K562 (cell line): ENCODE data around the gene HAL. TPM values are rescaled to one million over a fixed set of nuclear protein-coding genes. Genes with fewer than 3 reads are reported as not detected.

Source experiments
- ATAC-seq: fragments of 200-7000 bp; cut with Tn5 transposase; 3 replicates; pipeline ENCODE4 v1.9.1; 2020; ENCODE audit warnings: moderate library complexity
- BruUV-seq: library from RNA; stranded (reverse); fragments of 400-500 nt; replicated peaks from 2 replicates; lab custom pipeline; 2021; lab: Mats Ljungman, UMichigan
- CTCF ChIA-PET: fragments of 300-600 bp; formaldehyde crosslinking; extraction: SDS; loops from one replicate; lab custom pipeline; 2021; ENCODE audit warnings: low intra/inter-chr PET ratio; lab: Yijun Ruan, JAX
- POLR2A ChIA-PET: fragments of 300-600, 350-650 bp; sonication (Branson Sonifier 250); formaldehyde crosslinking; extraction: SDS; loops from one replicate; lab custom pipeline; 2021; ENCODE audit warnings: antibody characterized with exemption, inconsistent platforms; lab: Yijun Ruan, JAX
- DNase-seq, 4 experiments: peaks; one replicate each; pipeline versions ENCODE4 v3.0.0 to v3.0.0-alpha.2; 2011 to 2018; ENCODE audit warnings: low spot score in 3 of 4, mixed read lengths in 3 of 4; ENCODE audit errors: extremely low read depth in 1 of 4
- FAIRE-seq: peaks from 2 replicates; lab custom pipeline; 2011; peaks lifted over from hg19 to GRCh38; lab: Jason Lieb, UNC
- H2AFZ ChIP-seq: 2 replicates; pipeline ENCODE4 v1.6.0; 2011; ENCODE audit warnings: low read depth, low read length, control low read depth, inconsistent platforms
- H3K27ac ChIP-seq: fragments of 200-600 bp; 3 replicates; pipeline ENCODE4 v1.8.0; 2011; ENCODE audit warnings: low read depth, mild to moderate bottlenecking, control low read depth, inconsistent platforms, low read length, moderate library complexity, mixed read lengths; ENCODE audit errors: extremely low read depth
- H3K27me3 ChIP-seq, 2 experiments: fragments of 300-600 bp in 1 of 2; 2 replicates in 1 of 2; 3 replicates in 1 of 2; pipeline versions ENCODE4 v1.6.0 to v1.8.0; 2011; ENCODE audit warnings: inconsistent platforms in 2 of 2, low read length in 2 of 2, mild to moderate bottlenecking in 1 of 2, mixed read lengths in 1 of 2, moderate library complexity in 1 of 2; ENCODE audit not compliant: control insufficient read depth in 2 of 2, insufficient read depth in 2 of 2
- H3K36me3 ChIP-seq: fragments of 300-600 bp; 3 replicates; pipeline ENCODE4 v1.8.0; 2011; ENCODE audit warnings: mild to moderate bottlenecking, low read length, inconsistent platforms; ENCODE audit not compliant: control insufficient read depth, insufficient read depth
- H3K4me1 ChIP-seq, 2 experiments: fragments of 200-600 bp in 1 of 2; replicated peaks in 1 of 2; 2 replicates in 1 of 2; 3 replicates in 1 of 2; pipeline versions ENCODE4 v1.5.1 to v1.8.0; 2011; ENCODE audit warnings: inconsistent platforms in 2 of 2, low read length in 2 of 2, mild to moderate bottlenecking in 1 of 2, mixed read lengths in 1 of 2, moderate library complexity in 1 of 2; ENCODE audit not compliant: control insufficient read depth in 2 of 2, insufficient read depth in 2 of 2
- H3K4me2 ChIP-seq: 2 replicates; pipeline ENCODE4 v1.6.1; 2011; ENCODE audit warnings: low read length, control low read depth, inconsistent platforms, mixed read lengths; ENCODE audit not compliant: insufficient read depth
- H3K4me3 ChIP-seq: fragments of 200-600 bp; sonication (generic), shearing (Covaris generic); 2 replicates; pipeline ENCODE4 v1.5.1; 2016; ENCODE audit warnings: control low read depth, inconsistent platforms
- H3K79me2 ChIP-seq: fragments of 200-600 bp; 3 replicates; pipeline ENCODE4 v1.8.0; 2011; ENCODE audit warnings: low read length, inconsistent platforms; ENCODE audit not compliant: control insufficient read depth, insufficient read depth
- H3K9ac ChIP-seq, 2 experiments: 2 replicates each; pipeline versions ENCODE4 v1.6.0 to v1.6.1; 2011; ENCODE audit warnings: low read depth in 2 of 2, low read length in 2 of 2, control low read depth in 1 of 2, inconsistent platforms in 1 of 2, mild to moderate bottlenecking in 1 of 2, mixed read lengths in 1 of 2; ENCODE audit not compliant: insufficient read depth in 1 of 2
- H3K9me1 ChIP-seq: one replicate; pipeline ENCODE4 v1.6.0; 2011; ENCODE audit warnings: inconsistent platforms, mild to moderate bottlenecking, low read length, moderate library complexity; ENCODE audit not compliant: control insufficient read depth, insufficient read depth
- H3K9me3 ChIP-seq: replicated peaks from 2 replicates; pipeline ENCODE4 v1.5.1; 2011; ENCODE audit warnings: low read depth, low read length, inconsistent platforms; ENCODE audit not compliant: control insufficient read depth, insufficient read depth
- H4K20me1 ChIP-seq: replicated peaks from 2 replicates; pipeline ENCODE4 v1.6.1; 2011; ENCODE audit warnings: low read length, inconsistent platforms, mixed read lengths; ENCODE audit not compliant: control insufficient read depth, insufficient read depth
- EP300 ChIP-seq: IDR thresholded peaks from 2 replicates; pipeline ENCODE4 v1.6.1; 2012; ENCODE audit warnings: low read length, improper control_type of control experiment
- HDAC3 ChIP-seq: fragments of 450-650 bp; IDR thresholded peaks from 2 replicates; pipeline ENCODE4 v1.6.1; 2018; ENCODE audit warnings: borderline replicate concordance, mild to moderate bottlenecking, moderate library complexity; ENCODE audit not compliant: partially characterized antibody
- ILF3 ChIP-seq: fragments of 450-650 bp; IDR thresholded peaks from 2 replicates; pipeline ENCODE4 v1.6.1; 2018; ENCODE audit warnings: antibody characterized with exemption, mild to moderate bottlenecking, moderate library complexity, borderline replicate concordance
- KAT7 ChIP-seq: sonication (generic); formaldehyde crosslinking; IDR thresholded peaks from 2 replicates; pipeline ENCODE4 v1.8.0; 2022; ENCODE audit warnings: missing genetic modification reagents, mild to moderate bottlenecking, borderline replicate concordance
- KLF16 ChIP-seq: IDR thresholded peaks from 2 replicates; pipeline ENCODE4 v1.6.1; 2016; ENCODE audit warnings: antibody characterized with exemption
- NCOA6 ChIP-seq: fragments of 450-650 bp; IDR thresholded peaks from 2 replicates; pipeline ENCODE4 v1.6.1; 2017; ENCODE audit warnings: mild to moderate bottlenecking
- NFATC3 ChIP-seq: fragments of 450-650 bp; IDR thresholded peaks from 2 replicates; pipeline ENCODE4 v1.6.1; 2017; ENCODE audit warnings: mild to moderate bottlenecking
- POLR3G ChIP-seq: IDR thresholded peaks from 2 replicates; pipeline ENCODE4 v1.6.1; 2011; ENCODE audit not compliant: insufficient read length, insufficient replicate concordance; ENCODE audit errors: extremely low read depth
- SREBF2 ChIP-seq: sonication (generic); formaldehyde crosslinking; IDR thresholded peaks from 2 replicates; pipeline ENCODE4 v1.4.0; 2020; ENCODE audit warnings: mild to moderate bottlenecking, missing genetic modification reagents
- ZFX ChIP-seq: sonication (generic); formaldehyde crosslinking; IDR thresholded peaks from 2 replicates; pipeline ENCODE4 v1.8.0; 2022; ENCODE audit warnings: mild to moderate bottlenecking, missing genetic modification reagents, moderate library complexity
- ZNF197 ChIP-seq: fragments of 200-800 bp; sonication (Bioruptor generic); IDR thresholded peaks from 2 replicates; pipeline ENCODE4 v1.6.1; 2016; ENCODE audit warnings: low read depth, missing genetic modification characterization, missing compliant biosample characterization
- ZNF561 ChIP-seq: fragments of 450-650 bp; formaldehyde crosslinking; conservative IDR thresholded peaks from 2 replicates; pipeline ENCODE4 v1.4.0; 2020; ENCODE audit warnings: mild to moderate bottlenecking, moderate library complexity
- WGBS: fragments of 100-300 bp; shearing (Covaris generic); methylation state at CpG from one replicate; pipeline ENCODE4 v1.1.6; 2016; ENCODE audit warnings: low coverage, mixed read lengths; ENCODE audit not compliant: insufficient coverage; ENCODE audit errors: missing lambda C conversion rate; 5-methylcytosine and 5-hydroxymethylcytosine counted together
- in situ Hi-C: fragments of 300-500 bp; cut with MboI; formaldehyde crosslinking; loops from 4 replicates; pipeline ENCODE4 v1.15.0; 2018; ENCODE audit warnings: inconsistent platforms, mixed read lengths
- intact Hi-C: fragments of 100-400 bp; cut with micrococcal nuclease; formaldehyde crosslinking; loops from 2 replicates; pipeline ENCODE4 v1.14.2; 2022
- polyA plus RNA-seq, 8 experiments: library from polyadenylated mRNA; depleted of rRNA in 4 of 8; stranded (reverse) in 5 of 8; unstranded in 3 of 8; fragments of >200 nt; fragmentation: Nextera tagmentation in 2 of 8; fragmentation: Illumina TruSeq in 1 of 8; extraction: Ambion mirVana in 2 of 8; extraction: Trizol in 1 of 8; gene quantifications; 2 replicates each; pipeline versions ENCODE4 v1.2.1 to v1.2.3, GENCODE V29; 2011 to 2014; ENCODE audit warnings: inconsistent platforms in 1 of 8, missing spikeins in 1 of 8
- total RNA-seq, 7 experiments: library from RNA; depleted of rRNA in 6 of 7; stranded (reverse); fragments of >200 nt in 6 of 7; fragmentation: Illumina TruSeq in 2 of 7; extraction: Trizol in 2 of 7; gene quantifications; 2 replicates each; pipeline versions ENCODE4 v1.2.1 to v1.2.3, GENCODE V29; 2011 to 2021; ENCODE audit warnings: low replicate concordance in 1 of 7

Gene HAL
- total and polyA plus RNA-seq, 9 of the 15 experiments (the other 6 are each of a cell fraction or from before 2014, with no cell fraction given): 0.03 to 0.36 (median 0.20) TPM; not detected in 4

DNA sequence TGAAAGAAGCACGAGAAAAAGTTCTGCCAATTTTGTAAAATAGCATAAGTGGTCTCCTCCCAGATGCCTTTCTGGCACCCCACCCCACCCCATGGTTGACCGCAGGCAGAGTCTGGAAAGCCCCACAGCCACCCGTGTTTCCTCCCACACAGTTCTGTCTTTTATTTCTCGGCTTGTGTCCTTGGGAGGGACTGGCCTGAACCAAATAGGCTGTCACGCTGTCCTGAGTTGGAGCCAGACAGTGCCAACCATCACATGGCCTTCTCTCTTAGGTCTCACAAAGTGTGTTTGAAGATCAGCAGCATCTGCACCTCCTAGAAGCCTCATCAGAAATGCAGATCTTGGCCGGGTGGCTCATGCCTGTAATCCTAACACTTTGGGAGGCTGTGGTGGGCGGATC is 49.4 kb upstream of the HAL start:
- H3K9ac ChIP-seq: no peak overlapping the region
- POLR2A ChIA-PET: no interaction called here
- DNase-seq: no peak
- H3K27me3 ChIP-seq: no peaks in the 10 kb centered on the region
- H3K4me1 ChIP-seq: peaks cover 0 to 29% of the 10 kb centered on the region in 2 experiments; a peak in 4 of 5 replicates
- H3K4me3 ChIP-seq: no peak overlapping the region
- no peak overlapping the region for H3K4me2 ChIP-seq
- no peaks in the 10 kb centered on the region for H4K20me1 ChIP-seq
- no peak for FAIRE-seq
- no peaks in the 10 kb centered on the region for H3K9me3 ChIP-seq
- in situ Hi-C loops (no loop called here), intact Hi-C loops (loop anchor here (2.0 kb wide), 1 partner anchor 187 kb away; the partner anchor contains the start of gene SNRPF)
- TF ChIP-seq NFATC3 (no peak), ILF3 (no peak), NCOA6 (no peak)
- 26% methylated on average over 5 of the region's 7 CpGs for WGBS
- H2AFZ ChIP-seq: no peak overlapping the region
- CTCF ChIA-PET: no interaction called here
- no peaks in the 10 kb centered on the region for H3K36me3 ChIP-seq
- no peaks in the 10 kb centered on the region for H3K9me1 ChIP-seq
- no peak for ATAC-seq
- no peak overlapping the region for H3K27ac ChIP-seq
- H3K79me2 ChIP-seq: no peaks in the 10 kb centered on the region
- BruUV-seq: no TSS peak

- TF ChIP-seq ZNF561 (CRISPR knock-in tag): no peak
- TF ChIP-seq EP300: no peak
- TF ChIP-seq POLR3G: no peak
- TF ChIP-seq ZNF197 (CRISPR knock-in tag): no peak
- TF ChIP-seq KAT7 (CRISPR knock-in tag): no peak
- no peak for TF ChIP-seq ZFX (CRISPR knock-in tag)
- TF ChIP-seq KLF16: no peak
- TF ChIP-seq SREBF2 (CRISPR knock-in tag): no peak
- TF ChIP-seq HDAC3: no peak
- H3K27ac ChIP-seq: no peak overlapping the region
- no peak overlapping the region for H3K4me2 ChIP-seq
- no peak overlapping the region for H3K4me3 ChIP-seq
- intact Hi-C loops: loop anchor here (2.0 kb wide), 1 partner anchor 186 kb away; the partner anchor contains the start of gene SNRPF
- no peaks in the 10 kb centered on the region for H4K20me1 ChIP-seq
- WGBS: 90% methylated on average over 2 of the region's 2 CpGs
- H3K79me2 ChIP-seq: no peaks in the 10 kb centered on the region
- H3K9me1 ChIP-seq: no peaks in the 10 kb centered on the region
- H3K4me1 ChIP-seq: peaks cover 0 to 32% of the 10 kb centered on the region in 2 experiments; a peak in 4 of 5 replicates
- H3K9me3 ChIP-seq: no peaks in the 10 kb centered on the region
- no peak overlapping the region for H3K9ac ChIP-seq
- in situ Hi-C loops: no loop called here
- H2AFZ ChIP-seq: no peak overlapping the region
- CTCF ChIA-PET: no interaction called here
- FAIRE-seq (peak; percentile 6), ATAC-seq (no peak), DNase-seq (no peak)
- H3K27me3 ChIP-seq: no peaks in the 10 kb centered on the region
- no peaks in the 10 kb centered on the region; the same call in 2 of the 3 replicates for H3K36me3 ChIP-seq
- no TSS peak for BruUV-seq
- POLR2A ChIA-PET: no interaction called here
These were observed 48.8 kb upstream of the HAL start for GRCh38 chr12:96044943-96045290.
